Lung (tissue), 12 donors: Measurements from ENCODE around the gene UGT3A1. TPM values are rescaled to one million over a fixed set of nuclear protein-coding genes. Genes with fewer than 3 reads are reported as not detected.

Experiments
- ATAC-seq: fragments of 200-7000 bp; cut with Tn5 transposase; one replicate; pipeline ENCODE4 v1.9.1; 2020; ENCODE audit warnings: moderate number of reproducible peaks; ENCODE audit not compliant: insufficient read depth, low FRiP score
- DNase-seq, 3 donors: peaks; one replicate each; pipeline ENCODE4 v3.0.0-alpha.2; 2013 to 2017
- H3K27ac ChIP-seq, 2 donors: one replicate each; pipeline ENCODE4 v1.5.1; 2013; ENCODE audit warnings: mild to moderate bottlenecking in 2 of 2, moderate library complexity in 2 of 2, control low read depth in 1 of 2, inconsistent platforms in 1 of 2, low read depth in 1 of 2, low read length in 1 of 2
- H3K27me3 ChIP-seq, 3 donors: one replicate each; pipeline ENCODE4 v1.5.1; 2013; ENCODE audit warnings: low read length in 2 of 3; ENCODE audit not compliant: control insufficient read depth in 3 of 3, insufficient read depth in 3 of 3
- H3K36me3 ChIP-seq, 4 donors: one replicate each; pipeline ENCODE4 v1.5.1; 2013; ENCODE audit warnings: low read length in 4 of 4, mild to moderate bottlenecking in 1 of 4, moderate library complexity in 1 of 4; ENCODE audit not compliant: control insufficient read depth in 4 of 4, insufficient read depth in 4 of 4
- H3K4me1 ChIP-seq, 5 donors: one replicate each; pipeline ENCODE4 v1.5.1; 2013; ENCODE audit warnings: low read length in 5 of 5, mild to moderate bottlenecking in 2 of 5, moderate library complexity in 1 of 5; ENCODE audit not compliant: control insufficient read depth in 5 of 5, insufficient read depth in 5 of 5
- H3K4me3 ChIP-seq: one replicate; pipeline ENCODE4 v1.5.1; 2013; ENCODE audit warnings: mild to moderate bottlenecking, control low read depth, moderate library complexity
- H3K9ac ChIP-seq, 2 donors: one replicate each; pipeline ENCODE4 v1.5.1; 2013; ENCODE audit warnings: low read length in 2 of 2, control low read depth in 1 of 2; ENCODE audit not compliant: insufficient read depth in 1 of 2
- H3K9me3 ChIP-seq, 4 donors: one replicate each; pipeline ENCODE4 v1.5.1; 2013; ENCODE audit warnings: low read length in 3 of 4, mild to moderate bottlenecking in 1 of 4, moderate library complexity in 1 of 4; ENCODE audit not compliant: control insufficient read depth in 4 of 4, insufficient read depth in 3 of 4
- WGBS, 2 donors: extraction: QIAGEN DNeasy Blood & Tissue Kit; methylation state at CpG; one replicate each; pipeline ENCODE4 v1.1.7; 2013; 5-methylcytosine and 5-hydroxymethylcytosine counted together
- polyA plus RNA-seq, 2 donors: library from polyadenylated mRNA; stranded (reverse); fragments of 200-250 nt; gene quantifications; one replicate each; pipeline ENCODE4 v1.2.1, GENCODE V29; 2013
- total RNA-seq, 2 donors: library from RNA; depleted of rRNA in 1 of 2; stranded (reverse); fragments of >200 nt in 1 of 2; gene quantifications; one replicate each; pipeline ENCODE4 v1.2.1, GENCODE V29; 2014 to 2021
- TF ChIP-seq, protein P1 (sequence below): IDR thresholded peaks from 2 replicates; pipeline ENCODE4 v1.5.1; 2012; ENCODE audit warnings: mild to moderate bottlenecking; ENCODE audit errors: control extremely low read depth, extremely low read depth
- donor health status: control.
- donor health status: control.
- donor health status: Bipolar disorder and iron deficiency.
- donor health status: healthy.
- donor health status: DM: yes; HTN: yes; CAD: no.

Gene UGT3A1
- total and polyA plus RNA-seq, 4 donors: not detected

DNA sequence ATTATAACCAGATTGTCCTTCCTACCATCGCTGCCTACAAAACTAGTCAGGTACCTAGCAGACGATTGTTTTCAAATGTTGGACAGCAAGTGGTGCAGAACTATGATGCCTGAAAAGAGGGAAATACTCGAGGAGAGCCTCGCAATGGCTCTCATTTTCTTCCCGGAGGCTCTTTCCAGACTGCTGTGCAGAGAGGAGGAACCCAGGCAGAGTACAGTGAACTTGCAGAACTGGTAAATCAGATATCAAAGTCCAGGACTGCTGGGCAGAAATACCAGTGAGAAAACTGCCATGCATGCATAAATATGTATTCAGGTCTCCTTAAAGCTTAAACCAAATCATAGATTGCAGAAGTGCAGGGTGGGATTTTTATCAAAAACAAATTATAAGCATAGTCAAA, 26.4 kb upstream of the UGT3A1 start:
- Histone ChIP-seq H3K27ac (no peak overlapping the region), H3K4me1 (no peaks in the 10 kb centered on the region), H3K9ac (no peak overlapping the region), H3K4me3 (no peak overlapping the region), H3K27me3 (no peaks in the 10 kb centered on the region), H3K9me3 (peaks cover 0 to 14% (median 9%) of the 10 kb centered on the region in 4 donors), H3K36me3 (no peaks in the 10 kb centered on the region)
- WGBS, 2 donors: 57 to 73% methylated on average over 5 of the region's 5 CpGs
- TF ChIP-seq, protein P1, sequence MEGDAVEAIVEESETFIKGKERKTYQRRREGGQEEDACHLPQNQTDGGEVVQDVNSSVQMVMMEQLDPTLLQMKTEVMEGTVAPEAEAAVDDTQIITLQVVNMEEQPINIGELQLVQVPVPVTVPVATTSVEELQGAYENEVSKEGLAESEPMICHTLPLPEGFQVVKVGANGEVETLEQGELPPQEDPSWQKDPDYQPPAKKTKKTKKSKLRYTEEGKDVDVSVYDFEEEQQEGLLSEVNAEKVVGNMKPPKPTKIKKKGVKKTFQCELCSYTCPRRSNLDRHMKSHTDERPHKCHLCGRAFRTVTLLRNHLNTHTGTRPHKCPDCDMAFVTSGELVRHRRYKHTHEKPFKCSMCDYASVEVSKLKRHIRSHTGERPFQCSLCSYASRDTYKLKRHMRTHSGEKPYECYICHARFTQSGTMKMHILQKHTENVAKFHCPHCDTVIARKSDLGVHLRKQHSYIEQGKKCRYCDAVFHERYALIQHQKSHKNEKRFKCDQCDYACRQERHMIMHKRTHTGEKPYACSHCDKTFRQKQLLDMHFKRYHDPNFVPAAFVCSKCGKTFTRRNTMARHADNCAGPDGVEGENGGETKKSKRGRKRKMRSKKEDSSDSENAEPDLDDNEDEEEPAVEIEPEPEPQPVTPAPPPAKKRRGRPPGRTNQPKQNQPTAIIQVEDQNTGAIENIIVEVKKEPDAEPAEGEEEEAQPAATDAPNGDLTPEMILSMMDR: no peak
- ATAC-seq (no peak), DNase-seq (peak in 1 of 3 donors; percentile 19)

DNA sequence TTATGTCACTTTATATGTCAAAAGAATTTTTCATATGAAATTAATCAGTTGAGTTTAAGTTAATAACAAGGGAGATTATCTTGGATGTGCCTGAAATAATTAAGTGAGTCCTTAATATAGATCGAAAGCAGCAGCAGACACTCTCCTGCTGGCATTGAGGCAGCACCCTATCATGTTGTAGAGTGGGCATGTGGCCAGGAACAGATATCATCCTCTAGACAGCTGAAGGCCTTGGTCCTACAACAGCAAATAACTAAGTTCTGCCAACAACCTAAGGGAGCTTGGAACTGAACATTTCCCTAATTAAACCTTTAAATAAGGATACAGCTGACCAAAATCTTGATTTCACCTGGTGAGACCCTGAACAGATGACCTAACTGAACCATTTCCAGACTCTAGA, 25.8 kb upstream of the UGT3A1 start:
- 76 to 80% methylated on average over 1 of the region's 1 CpG for WGBS, 2 donors
- Histone ChIP-seq H3K27ac (no peak overlapping the region), H3K4me3 (no peak overlapping the region), H3K9me3 (peaks cover 0 to 14% (median 10%) of the 10 kb centered on the region in 4 donors), H3K36me3 (no peaks in the 10 kb centered on the region), H3K27me3 (no peaks in the 10 kb centered on the region), H3K9ac (no peak overlapping the region), H3K4me1 (no peaks in the 10 kb centered on the region)
- ATAC-seq: no peak
- DNase-seq: peak in 1 of 3 donors; percentile 18
- TF ChIP-seq, protein P1: no peak

DNA sequence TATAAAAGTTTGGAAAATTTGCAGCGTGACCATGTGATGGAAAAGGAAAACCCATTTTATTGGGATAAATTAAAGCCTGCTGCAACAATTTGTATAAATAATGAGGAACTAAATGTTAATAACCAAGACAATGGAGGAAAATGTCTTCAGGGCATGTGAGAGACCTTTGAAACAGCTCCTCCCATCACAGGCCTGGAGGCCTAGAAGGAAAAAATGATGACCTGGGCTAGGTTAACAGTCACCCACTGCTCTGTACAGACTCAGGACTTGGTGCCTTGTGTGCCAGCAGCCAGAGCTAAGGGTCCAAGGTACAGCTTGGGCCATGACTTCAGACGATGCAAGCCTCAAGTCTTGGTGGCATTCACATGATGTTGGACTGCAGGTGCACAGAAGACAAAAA, 22.0 kb upstream of the UGT3A1 start:
- H3K36me3 ChIP-seq: no peaks in the 10 kb centered on the region
- H3K4me1 ChIP-seq: no peaks in the 10 kb centered on the region
- no peaks in the 10 kb centered on the region for H3K27me3 ChIP-seq
- H3K9me3 ChIP-seq: peaks cover 0 to 21% (median 11%) of the 10 kb centered on the region in 4 donors
- WGBS, 2 donors: 84 to 96% methylated on average over 2 of the region's 2 CpGs
- DNase-seq: no peak
- ATAC-seq: no peak
- H3K27ac ChIP-seq: no peak overlapping the region
- H3K4me3 ChIP-seq: no peak overlapping the region
- no peak overlapping the region for H3K9ac ChIP-seq
- TF ChIP-seq, protein P1: no peak

DNA sequence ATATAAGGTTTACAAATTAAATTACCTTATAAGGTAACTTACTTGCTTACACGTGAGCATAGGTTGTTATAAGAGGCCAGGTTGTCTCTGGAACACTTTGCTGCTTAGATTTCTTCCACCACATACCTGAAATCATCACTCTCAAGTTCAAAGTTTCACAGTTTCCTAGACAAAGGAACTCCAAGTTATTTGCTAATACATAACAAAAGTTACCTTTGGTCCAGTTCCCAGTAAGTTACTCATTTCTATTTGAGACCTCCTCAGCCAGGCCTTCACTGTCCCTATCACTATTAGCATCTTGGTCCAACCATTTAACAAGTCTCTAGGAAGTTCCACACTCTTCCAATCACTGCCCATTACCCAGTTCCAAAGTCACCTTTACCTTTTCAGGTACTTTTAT, 18.5 kb upstream of the UGT3A1 start:
- TF ChIP-seq, protein P1: no peak
- 61 to 77% methylated on average over 1 of the region's 1 CpG for WGBS, 2 donors
- Histone ChIP-seq H3K9ac (no peak overlapping the region), H3K27ac (no peak overlapping the region), H3K9me3 (peaks cover 0 to 13% (median 9%) of the 10 kb centered on the region in 4 donors), H3K4me1 (no peaks in the 10 kb centered on the region), H3K36me3 (no peaks in the 10 kb centered on the region), H3K27me3 (no peaks in the 10 kb centered on the region), H3K4me3 (no peak overlapping the region)
- DNase-seq (no peak), ATAC-seq (no peak)
